KBM-7 (cell line): ENCODE data around the gene CARMIL1.

Source experiments
- DNase-seq: peaks from one replicate; pipeline ENCODE4 v3.0.0-alpha.2; 2015
- in situ Hi-C: fragments of 300-500 bp; cut with MboI; formaldehyde crosslinking; loops from 2 replicates; pipeline ENCODE4 v1.14.3; 2020; ENCODE audit warnings: low sequenced_read_pairs, low pct_unique_long_range_greater_than_20kb, mixed read lengths

CARMIL1 gene

GRCh38 chr6:25641377-25641776, 362.2 kb downstream of the CARMIL1 start:
- DNase-seq = no peak
- in situ Hi-C loops = no loop called here

GRCh38 chr6:25641940-25642666, 362.9 kb downstream of the CARMIL1 start:
- no peak for DNase-seq
- in situ Hi-C loops = no loop called here

GRCh38 chr6:25642667-25643328, 363.6 kb downstream of the CARMIL1 start:
- DNase-seq = no peak
- in situ Hi-C loops = no loop called here

GRCh38 chr6:25645916-25646315, 366.7 kb downstream of the CARMIL1 start:
- no peak for DNase-seq
- in situ Hi-C loops = no loop called here

GRCh38 chr6:25649611-25650010, 370.4 kb downstream of the CARMIL1 start:
- in situ Hi-C loops = no loop called here
- DNase-seq = no peak

GRCh38 chr6:25652007-25652515, 372.9 kb downstream of the CARMIL1 start, which contains the start of gene SCGN:
Gene SCGN, plus strand, starts transcription at chr6:25652215. Its CDS starts 189 bp downstream, at chr6:25652404.
- DNase-seq = peak; percentile 34
- in situ Hi-C loops = no loop called here

GRCh38 chr6:25655723-25656122, 376.5 kb downstream of the CARMIL1 start:
- in situ Hi-C loops = no loop called here
- DNase-seq = no peak

GRCh38 chr6:25659633-25660368, 380.6 kb downstream of the CARMIL1 start:
- in situ Hi-C loops = no loop called here
- DNase-seq = no peak

GRCh38 chr6:25660512-25660911, 381.3 kb downstream of the CARMIL1 start:
- DNase-seq = no peak
- in situ Hi-C loops = no loop called here

- in situ Hi-C loops = no loop called here
- no peak for DNase-seq
Observed at GRCh38 chr6:25661129-25661779, 382.1 kb downstream of the CARMIL1 start.

GRCh38 chr6:25665455-25665854, 386.3 kb downstream of the CARMIL1 start:
- DNase-seq = no peak
- in situ Hi-C loops = no loop called here

- in situ Hi-C loops = no loop called here
- no peak for DNase-seq
Observed at GRCh38 chr6:25669413-25669812, 390.2 kb downstream of the CARMIL1 start.
